Measurements from ENCODE around the gene ZNF358.

Gene ZNF358

DNA sequence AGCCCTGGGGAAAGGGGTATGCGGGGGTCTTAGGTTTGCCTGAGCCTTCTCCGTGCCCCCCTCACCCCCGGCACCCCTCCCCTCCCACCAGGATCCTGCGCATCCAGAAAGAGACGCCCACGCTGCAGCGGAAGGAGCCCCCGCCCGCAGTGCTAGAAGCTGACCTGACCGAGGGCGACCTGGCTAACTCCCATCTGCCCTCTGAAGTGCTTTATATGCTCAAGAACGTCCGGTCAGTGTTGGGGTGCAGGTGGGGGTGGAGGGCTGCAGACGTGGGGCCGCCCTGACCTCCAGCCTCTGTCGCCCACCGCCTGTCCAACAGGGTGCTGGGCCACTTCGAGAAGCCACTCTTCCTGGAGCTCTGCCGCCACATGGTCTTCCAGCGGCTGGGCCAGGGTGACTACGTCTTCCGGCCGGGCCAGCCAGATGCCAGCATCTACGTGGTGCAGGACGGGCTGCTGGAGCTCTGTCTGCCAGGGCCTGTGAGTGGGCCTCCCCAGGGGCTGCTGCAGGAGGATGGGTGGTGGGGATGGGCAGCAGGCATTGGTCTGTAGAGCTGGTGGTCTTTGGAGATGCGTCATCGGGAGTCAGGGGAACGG, 24.0 kb downstream of the ZNF358 start:
- DNase-seq: no peak

DNA sequence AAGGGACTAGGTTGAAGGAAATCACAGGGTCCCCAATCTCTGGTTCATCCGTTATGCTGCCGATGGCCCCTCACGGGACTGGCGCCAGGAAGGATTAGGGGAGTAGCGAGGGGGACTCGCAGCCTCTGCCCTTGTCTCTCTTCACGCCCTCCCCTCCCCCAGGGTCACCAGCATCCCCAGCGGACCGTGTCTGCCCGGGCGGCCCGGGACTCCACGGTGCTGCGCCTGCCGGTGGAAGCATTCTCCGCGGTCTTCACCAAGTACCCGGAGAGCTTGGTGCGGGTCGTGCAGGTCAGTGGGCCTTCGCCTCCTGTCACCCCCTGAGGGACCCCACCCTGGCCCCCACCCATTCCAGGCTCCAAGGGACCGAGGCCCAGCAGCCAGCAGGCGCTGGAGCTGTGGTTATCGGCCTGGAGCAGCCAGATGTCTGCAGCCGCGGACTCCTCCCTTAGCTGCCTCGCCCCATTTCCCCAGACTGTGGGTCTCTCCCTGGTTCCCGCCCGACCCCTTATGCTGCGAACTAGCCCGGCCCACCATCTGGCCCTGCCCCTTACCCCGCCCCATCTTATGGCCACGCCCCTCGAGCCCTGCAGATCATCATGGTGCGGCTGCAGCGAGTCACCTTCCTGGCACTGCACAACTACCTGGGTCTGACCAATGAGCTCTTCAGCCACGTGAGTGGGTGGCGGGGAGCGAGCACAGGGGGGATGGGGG, 25.0 kb downstream of the ZNF358 start:
- DNase-seq: peak; percentile 47

DNA sequence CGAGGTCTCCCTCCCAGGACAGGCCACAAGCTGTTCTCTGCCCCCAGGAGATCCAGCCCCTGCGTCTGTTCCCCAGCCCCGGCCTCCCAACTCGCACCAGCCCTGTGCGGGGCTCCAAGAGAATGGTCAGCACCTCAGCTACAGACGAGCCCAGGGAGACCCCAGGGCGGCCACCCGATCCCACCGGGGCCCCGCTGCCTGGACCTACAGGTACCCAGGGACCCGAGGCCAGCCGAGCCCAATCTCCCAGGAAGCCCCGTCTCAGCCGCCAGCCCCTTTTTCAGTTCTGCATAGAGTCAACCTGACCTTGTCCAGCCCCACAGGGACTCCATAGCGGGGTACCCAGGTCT, 25.5 kb downstream of the ZNF358 start:
- no peak for DNase-seq

DNA sequence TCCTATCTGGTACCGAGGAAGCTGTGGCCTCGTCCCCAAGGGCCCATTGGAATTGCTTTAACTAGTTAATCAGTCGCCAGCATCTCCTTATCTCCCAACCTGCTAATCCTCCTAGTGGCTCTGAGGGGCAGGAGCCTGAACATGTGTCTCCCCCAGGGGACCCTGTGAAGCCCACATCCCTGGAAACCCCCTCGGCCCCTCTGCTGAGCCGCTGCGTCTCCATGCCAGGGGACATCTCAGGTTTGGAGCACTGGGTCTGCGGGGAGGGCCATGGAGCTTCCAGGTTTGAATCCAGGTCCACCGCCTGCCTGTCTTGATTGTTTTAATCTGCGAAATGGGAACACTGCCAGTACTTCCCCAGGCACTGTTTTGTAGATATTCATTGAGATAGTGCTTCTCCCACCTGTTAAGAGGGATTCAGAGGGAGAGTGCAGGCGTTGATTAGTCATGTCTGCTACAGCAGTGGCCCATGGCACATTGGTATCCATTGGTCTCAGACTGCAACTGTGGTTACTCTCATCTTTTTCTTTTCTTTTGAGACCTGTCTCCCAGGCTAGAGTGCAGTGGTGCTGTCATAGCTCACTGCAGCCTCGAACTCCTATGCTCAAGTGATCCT, 26.0 kb downstream of the ZNF358 start:
- no peak for DNase-seq

DNA sequence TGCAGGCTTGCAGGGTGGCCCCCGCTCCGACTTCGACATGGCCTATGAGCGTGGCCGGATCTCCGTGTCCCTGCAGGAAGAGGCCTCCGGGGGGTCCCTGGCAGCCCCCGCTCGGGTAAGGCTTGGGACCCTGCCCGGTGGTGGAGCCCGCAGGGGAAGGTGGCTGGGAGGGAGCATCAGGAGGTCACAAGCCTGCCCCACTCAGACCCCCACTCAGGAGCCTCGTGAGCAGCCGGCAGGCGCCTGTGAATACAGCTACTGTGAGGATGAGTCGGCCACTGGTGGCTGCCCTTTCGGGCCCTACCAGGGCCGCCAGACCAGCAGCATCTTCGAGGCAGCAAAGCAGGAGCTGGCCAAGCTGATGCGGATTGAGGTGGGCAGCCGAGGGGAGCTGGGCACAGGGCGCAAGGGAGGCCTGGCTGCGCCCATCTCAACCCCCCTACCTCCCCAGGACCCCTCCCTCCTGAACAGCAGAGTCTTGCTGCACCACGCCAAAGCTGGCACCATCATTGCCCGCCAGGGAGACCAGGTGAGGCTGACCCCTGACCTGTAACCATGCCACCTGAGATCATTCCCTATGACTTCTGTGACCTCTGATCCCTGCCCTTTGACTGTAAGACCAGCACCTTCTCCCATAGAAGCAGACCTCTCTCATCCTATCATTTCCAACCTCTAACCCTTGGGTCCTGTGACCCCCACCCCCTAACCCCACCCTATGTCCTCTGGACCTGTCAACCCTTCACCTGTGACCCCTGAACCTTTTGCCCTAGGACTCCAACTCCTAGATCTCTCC, 26.8 kb downstream of the ZNF358 start:
- DNase-seq: no peak

DNA sequence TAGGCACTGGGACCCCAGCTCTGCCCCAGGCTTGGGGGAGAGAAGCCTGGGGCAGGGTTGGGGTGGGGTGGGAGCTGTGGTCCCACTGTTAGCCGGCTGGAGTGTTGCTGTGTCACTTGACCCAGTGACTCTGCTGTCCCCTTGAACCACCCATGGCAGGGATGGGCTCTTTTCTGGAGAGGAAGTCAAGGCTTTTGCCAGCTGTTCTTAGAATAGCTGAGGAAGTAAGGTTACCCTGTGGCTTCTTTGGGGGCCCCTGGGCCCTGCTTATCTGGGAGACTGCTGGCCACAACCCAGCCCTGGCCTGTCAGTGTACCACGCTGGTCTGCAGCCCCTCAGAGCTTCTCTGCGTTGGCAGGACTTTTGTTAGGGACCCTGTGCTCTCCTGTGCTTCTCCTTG, 28.7 kb downstream of the ZNF358 start:
- no peak for DNase-seq

DNA sequence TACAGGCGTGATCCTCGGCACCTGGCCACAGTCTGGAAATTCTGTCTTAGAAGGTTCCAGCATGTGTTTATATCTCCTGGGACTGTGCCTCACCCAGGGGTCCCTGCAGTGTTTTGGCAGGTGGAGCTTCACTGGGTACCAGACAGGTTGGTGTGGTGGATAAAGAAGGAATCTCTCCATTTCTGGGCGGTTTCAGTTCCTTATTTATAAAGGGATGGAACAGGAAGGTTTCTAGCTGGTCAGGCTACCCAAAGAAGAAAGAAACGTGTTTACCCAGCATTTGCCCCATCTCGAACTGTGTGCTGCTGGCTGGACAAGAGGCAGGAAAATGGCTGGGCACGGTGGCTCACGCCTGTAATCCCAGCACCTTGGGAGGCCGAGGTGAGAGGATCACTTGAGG, 29.4 kb downstream of the ZNF358 start:
- no peak for DNase-seq

DNA sequence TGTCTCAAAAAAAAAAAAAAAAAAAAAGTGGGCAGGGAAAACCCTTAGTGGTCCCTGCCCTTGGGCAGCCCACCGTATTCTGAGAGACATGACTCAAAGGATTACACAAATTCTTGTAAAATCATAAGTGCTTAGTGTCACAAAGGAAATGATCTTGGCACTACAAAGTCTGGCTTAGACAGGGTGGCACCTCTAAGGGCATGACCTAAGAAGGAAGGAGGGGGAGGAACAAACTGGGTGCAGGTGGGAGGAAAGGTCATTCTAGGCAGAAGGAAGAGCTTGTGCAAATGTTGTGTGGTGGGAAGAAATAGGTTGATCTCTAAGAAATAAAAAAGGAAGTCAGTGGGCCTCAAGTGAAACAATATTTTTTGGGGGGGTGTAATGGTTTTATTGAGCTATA, 30.0 kb downstream of the ZNF358 start:
- no peak for DNase-seq

DNA sequence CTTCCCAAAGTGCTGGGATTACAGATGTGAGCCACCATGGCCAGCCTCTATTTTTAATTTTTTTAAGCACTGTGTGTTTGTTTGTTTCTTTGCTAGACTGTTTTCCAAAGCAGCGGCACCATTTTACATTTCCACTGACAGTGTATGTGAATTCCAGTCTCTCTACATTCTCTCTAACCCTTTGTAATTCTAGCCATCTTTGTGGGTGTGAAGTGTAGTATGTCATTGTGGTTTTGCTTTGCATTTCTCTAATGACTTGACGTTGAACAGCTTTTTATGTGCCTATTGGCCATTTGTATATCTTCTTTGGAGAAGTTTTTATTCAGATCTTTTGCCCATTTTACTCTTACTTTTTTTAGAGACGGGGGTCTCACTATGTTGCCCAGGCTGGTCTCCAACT, 31.3 kb downstream of the ZNF358 start:
- no peak for DNase-seq

DNA sequence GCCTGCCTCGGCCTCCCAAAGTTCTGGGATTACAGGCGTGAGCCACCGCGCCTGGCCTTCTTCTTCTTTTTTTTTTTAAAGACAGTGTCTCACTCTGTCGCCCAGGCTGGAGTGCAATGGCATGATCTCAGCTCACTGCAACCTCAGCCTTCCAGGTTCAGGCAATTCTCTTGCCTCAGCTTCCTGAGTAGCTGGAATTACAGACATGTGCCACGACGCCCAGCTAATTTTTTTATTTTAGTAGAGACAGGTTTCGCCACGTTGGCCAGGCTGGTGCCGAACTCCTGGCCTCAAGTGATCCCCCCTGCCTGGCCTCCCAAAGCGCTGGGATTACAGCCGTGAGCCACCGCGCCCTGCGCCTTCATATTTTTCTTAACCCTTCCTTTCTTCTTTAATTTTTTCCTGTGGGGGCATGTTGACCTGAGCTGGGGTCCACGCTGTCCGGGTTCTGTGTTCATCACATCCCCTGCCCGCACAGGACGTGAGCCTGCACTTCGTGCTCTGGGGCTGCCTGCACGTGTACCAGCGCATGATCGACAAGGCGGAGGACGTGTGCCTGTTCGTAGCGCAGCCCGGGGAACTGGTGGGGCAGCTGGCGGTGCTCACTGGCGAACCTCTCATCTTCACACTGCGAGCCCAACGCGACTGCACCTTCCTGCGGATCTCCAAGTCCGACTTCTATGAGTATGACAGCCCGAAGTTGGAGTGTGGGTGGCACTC, 33.7 kb downstream of the ZNF358 start:
- DNase-seq: no peak

DNA sequence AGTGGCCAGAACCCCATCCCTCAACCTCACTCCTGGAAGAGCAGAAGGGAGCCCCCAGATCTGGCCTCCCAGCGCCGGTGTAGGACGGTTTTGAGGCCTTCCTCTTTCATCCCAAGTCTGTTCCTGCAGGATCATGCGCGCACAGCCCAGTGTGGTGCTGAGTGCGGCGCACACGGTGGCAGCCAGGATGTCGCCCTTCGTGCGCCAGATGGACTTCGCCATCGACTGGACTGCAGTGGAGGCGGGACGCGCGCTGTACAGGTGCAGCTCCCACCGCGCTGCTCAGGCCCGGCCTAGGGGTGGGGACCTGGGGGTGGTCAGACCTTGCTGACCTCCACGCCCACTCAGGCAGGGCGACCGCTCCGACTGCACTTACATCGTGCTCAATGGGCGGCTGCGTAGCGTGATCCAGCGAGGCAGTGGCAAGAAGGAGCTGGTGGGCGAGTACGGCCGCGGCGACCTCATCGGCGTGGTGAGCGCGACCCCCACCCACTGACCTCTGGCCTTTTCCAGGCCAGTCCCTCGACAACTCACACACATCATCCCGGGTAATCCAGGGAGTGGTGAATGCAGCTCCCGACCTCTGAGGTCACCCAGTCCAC, 34.4 kb downstream of the ZNF358 start:
- no peak for DNase-seq

DNA sequence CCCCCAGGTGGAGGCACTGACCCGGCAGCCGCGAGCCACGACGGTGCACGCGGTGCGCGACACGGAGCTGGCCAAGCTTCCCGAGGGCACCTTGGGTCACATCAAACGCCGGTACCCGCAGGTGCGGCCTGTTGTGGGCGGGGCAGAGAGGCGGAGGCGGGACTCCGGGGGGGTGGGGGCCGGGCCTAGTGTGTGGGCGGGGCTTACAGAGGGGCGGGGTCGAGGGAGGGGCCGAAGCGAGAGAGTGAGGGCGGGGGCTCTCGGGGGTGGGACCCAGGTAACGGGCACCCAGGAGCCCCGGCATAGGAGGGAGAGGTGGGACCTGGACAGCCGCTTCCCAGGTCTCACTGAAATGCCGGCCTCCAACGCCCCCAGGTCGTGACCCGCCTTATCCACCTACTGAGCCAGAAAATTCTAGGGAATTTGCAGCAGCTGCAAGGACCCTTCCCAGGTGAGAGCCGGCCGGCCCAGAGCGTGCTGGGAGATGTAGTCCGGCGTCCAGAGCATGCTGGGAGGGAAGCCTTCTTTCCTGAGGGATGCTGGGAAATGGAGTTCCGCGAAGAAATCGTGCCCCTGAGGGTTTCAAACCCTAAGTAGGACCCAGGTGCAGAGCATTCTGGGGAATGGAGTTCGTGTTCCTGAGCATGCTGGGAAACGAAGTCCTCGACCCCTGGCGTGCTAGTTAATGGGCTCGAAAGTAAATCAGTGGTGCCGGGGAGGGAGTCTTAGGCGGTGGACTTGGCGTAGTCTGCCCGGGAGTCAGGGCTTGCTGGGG, 35.3 kb downstream of the ZNF358 start:
- DNase-seq: peak; percentile 61

DNA sequence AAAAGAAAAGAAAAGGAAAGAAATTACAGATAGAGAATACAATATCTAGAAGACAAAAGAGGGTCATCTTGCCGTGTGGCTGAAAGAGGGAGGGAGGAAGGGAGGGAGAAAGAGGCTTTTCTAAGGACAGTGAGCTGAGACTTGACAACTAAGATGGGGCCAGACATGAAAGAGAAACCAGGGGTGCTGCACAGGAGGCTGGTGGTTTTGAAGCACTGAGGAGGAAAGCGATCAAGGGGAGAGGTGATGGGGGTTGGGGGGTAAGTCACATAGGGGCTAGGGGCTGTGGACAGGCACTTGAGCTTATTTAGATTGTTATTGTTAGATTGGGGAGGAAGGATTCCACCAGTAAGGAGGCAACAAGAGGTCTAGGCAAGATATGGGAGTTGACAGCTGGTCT, 36.9 kb downstream of the ZNF358 start:
- no peak for DNase-seq

DNA sequence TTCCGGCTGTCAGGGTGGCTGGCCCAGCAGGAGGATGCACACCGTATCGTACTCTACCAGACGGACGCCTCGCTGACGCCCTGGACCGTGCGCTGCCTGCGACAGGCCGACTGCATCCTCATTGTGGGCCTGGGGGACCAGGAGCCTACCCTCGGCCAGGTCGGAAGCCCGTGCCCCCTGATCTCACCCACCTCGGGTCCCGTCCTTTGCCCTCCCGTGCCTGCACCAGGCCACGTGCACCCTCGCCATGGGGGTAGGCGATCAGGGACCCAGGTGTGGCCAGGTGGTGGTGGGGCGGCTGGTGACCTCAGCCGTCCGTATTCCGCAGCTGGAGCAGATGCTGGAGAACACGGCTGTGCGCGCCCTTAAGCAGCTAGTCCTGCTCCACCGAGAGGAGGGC, 38.7 kb downstream of the ZNF358 start:
- DNase-seq: no peak

DNA sequence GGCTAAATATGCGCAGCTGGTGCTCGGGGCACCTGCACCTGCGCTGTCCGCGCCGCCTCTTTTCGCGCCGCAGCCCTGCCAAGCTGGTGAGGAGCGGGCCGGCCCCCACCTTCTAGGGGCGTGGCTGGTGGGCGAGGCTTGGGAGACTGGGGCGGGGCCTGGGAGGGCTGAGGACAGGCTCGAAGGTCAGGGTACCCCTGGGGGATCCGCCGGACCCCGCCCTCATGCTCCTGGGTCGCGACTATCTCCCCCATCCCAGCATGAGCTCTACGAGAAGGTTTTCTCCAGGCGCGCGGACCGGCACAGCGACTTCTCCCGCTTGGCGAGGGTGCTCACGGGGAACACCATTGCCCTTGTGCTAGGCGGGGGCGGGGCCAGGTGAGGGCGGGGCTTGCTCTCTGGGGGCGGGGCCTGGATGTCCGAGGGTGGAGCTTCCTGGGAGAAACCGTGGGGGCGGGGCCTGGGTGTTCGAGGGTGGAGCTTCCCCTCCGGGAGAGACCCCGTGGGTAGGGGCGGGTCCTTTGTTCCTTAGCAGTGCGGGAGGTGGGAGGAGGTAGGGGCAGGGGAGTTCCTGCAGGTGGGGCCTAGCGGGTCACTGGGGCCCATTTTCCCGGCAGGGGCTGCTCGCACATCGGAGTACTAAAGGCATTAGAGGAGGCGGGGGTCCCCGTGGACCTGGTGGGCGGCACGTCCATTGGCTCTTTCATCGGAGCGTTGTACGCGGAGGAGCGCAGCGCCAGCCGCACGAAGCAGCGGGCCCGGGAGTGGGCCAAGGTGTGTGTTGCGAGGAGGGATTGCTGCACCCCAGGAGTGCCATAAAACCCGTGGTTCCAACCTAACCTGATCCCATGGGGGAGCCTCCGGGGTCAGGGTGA, 39.3 kb downstream of the ZNF358 start:
- DNase-seq: peak; percentile 46

DNA sequence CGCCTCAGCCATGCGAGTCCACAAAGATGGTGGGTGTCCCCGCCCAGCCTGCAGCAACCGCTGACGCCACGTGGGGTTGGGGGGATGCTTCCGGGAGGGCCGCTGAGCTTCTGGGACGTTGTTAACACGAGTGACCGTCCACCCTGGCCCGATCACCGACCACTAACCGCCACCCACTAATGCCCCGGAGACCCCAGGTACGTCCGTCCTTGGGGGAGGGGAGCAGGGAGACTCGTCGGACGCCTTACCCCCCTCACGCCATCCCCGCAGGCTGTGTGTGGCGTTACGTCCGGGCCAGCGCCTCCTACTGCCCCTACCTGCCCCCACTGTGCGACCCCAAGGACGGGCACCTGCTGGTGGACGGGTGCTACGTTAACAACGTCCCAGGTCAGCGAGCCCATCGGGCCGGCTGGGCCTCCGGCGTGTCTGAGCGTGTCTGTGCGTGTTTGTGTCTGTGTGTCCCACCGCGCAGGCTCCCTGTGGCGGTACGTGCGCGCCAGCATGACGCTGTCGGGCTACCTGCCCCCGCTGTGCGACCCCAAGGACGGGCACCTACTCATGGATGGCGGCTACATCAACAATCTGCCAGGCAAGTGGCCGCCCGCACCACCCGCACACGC, 40.9 kb downstream of the ZNF358 start:
- no peak for DNase-seq

DNA sequence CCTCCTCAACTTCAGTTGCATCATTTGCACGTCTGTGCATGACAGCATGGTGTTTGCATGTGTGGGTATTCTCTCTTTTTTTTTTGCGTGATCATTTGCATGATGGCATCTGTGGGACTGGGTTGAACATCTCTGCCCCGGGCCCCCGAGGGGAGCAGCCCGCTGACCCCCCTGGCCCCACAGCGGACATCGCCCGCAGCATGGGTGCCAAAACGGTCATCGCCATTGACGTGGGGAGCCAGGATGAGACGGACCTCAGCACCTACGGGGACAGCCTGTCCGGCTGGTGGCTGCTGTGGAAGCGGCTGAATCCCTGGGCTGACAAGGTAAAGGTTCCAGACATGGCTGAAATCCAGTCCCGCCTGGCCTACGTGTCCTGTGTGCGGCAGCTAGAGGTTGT, 42.8 kb downstream of the ZNF358 start:
- DNase-seq: no peak

DNA sequence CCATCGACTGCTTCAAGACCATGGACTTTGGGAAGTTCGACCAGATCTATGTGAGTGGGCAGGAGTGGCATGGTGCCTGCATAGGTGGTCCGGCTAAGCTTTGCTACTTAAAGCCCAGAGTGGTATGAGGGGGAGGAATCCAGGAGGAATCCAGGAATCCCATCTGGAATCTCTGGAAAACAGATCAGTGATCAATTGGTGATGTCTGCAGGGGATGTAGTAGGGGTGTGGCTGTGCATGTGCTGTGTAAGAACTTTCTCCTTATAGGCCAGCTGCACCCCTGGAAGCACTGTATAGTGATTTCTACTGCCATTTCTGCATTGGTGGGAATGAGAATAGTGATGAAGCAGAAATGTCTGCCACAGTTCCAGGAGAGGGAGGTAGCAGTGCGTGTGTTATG, 43.2 kb downstream of the ZNF358 start:
- no peak for DNase-seq

DNA sequence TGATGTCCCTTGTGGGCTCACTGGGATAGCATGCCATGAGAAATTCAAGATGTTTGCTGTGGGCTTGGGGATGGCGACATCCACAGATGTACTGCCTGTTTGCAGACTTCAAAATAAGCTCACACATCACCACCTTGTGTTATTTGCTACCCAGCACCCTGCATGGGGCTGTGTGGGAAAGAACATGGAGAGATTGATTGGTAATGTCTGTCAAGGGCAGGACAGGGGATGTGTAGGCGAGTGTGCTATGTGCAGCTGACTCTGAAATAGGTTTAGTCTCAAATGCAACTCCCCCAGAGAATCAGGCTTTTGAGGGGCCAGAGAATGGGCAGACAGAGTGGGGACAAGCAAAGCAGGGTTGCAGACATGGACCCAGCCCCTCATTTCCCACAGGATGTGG, 44.4 kb downstream of the ZNF358 start:
- DNase-seq: no peak

DNA sequence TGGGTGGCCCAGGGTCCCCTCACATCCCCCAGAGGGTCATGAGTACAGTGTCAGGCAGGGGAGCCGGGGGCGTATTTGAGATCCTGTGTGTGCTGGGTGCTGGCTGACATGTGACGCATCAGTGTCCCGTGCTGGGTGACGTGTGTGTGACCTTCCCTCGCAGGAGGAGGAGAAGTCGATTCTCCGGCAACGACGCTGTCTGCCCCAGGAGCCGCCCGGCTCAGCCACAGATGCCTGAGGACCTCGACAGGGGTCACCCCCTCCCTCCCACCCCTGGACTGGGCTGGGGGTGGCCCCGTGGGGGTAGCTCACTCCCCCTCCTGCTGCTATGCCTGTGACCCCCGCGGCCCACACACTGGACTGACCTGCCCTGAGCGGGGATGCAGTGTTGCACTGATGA, 45.4 kb downstream of the ZNF358 start:
- no peak for DNase-seq

Measured in stimulated activated CD4-positive, alpha-beta T cell treated with anti-CD3 and anti-CD28 coated beads, Interleukin-1b, Interleukin-23, amount 100 ng/mL, for 48 hours (primary cell).